NCI-H446 treated with DMSO at 0.1 percent for 48 hours (cell line): Measurements from ENCODE around the gene MMP17.

Source experiments
- DNase-seq: peaks from one replicate; lab custom pipeline; 2025; lab: John Stamatoyannopoulos, UW

MMP17 gene

DNA sequence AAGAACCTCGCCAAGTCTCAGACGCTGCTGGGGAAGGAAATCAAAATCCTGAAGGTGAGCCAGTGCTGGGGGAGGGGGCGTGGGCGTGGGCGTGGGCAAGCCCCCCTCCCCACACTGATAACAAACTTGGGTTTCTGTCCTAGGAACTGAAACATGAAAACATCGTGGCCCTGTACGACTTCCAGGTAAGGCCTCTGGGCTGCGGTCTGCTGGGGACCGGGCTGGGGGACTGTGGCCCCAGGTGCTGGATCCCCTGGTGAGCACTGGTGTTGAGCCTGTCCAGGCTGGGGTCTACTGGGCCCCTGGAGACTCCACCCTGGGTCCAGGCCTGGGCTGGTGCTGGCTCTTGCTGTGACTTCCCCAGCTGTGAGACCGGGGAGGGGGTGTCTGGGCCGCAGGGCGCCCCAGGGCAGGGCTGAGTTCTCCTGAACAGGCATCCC, 67.5 kb downstream of the MMP17 start:
- no peak for DNase-seq

DNA sequence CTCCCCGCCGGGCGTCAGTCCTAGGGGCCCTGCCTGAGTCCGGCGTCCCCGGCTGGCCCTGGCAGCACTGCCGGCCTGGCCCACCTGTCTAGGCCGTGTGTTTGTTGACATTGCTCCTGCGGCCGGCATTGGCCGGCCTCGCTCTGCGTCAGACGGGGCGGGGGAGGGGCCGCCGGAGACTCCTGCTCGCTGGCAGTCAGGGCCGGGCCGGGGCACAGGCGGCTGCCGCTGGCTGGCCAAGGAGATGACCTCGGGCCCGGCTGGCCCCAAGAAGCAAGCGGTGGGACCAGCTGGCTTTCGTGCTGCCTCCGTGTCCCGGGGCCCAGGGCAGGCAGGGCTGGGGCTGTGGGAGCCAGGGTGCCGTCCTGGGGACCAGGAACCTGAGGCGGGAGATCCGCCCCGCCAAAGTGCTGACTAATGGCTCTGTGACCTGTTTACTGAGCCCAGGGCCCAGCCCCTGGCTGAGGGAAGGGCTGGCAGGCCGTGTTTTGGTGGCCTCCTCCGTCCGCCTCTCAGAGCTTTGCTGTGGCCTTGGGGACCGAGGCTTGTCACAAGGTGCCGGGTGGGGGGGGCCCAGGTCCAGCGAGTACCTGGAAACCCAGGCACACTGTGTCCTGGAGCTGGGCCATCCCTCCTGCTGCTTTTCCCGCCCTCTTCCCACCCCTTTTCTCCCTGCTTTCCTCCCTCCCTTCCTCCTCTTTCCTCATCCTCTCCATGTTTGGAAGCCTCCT, 68.1 kb downstream of the MMP17 start:
- no peak for DNase-seq

DNA sequence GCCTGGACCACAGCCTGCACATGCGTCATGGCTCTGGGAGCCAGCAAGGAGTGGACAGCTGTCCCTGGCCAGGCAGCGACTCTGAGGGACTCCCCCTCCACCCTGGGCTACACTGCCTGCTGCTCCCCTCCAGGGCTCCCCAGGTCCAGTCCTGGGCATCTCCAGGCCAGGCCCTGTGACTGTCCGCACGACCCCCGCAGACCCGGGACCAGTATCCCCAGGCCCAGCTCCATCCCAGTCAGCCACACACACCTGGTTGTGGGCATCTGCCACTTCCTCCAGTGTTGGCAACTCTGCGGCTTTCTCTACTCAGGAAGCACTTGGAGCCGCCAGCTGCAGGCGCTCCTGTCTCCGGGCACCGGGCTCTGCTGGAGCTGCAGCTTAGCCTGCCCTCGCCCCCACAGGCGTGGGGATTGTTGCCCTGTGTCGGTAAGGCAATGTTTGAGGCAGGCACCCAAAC, 68.6 kb downstream of the MMP17 start:
- DNase-seq, result no peak

DNA sequence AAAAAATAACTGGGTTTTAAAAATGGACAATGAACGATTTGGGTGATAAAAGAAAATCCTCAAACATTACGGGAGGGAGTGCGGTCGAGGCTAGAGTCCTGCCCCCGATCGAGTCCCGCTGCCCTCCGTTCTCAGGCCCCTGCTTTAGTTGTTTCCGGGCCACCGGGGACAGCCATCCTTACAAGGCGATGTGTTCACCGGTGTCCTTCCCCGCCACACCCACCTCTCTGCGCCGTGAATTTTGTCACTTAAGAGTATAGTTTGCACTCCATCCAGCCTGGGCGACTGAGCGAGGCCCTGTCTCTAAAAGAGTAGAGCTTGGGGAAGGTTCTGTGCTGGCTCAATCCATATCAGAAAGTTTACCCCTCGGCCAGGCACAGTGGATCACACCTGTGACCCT, 69.1 kb downstream of the MMP17 start:
- DNase-seq, result no peak

DNA sequence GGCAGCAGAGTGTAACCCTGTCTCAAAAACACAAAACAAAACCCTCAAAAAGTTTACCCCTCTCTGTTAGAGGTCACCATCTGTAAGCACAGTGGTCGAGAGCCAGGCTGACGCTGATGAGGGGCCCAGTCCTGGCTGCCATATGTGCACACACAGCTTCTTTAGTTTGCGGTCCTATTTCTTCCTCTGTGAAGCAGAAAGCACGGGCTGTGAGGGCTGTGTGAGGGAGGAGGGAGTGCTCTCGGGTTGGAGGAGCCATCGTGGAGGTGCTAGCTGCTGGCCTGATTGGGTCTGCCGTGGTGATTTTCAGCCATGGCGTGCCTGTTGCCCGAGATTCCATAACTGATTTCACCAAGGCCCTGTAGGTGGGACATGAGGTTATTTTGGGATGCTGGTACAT, 69.7 kb downstream of the MMP17 start:
- DNase-seq, result no peak

DNA sequence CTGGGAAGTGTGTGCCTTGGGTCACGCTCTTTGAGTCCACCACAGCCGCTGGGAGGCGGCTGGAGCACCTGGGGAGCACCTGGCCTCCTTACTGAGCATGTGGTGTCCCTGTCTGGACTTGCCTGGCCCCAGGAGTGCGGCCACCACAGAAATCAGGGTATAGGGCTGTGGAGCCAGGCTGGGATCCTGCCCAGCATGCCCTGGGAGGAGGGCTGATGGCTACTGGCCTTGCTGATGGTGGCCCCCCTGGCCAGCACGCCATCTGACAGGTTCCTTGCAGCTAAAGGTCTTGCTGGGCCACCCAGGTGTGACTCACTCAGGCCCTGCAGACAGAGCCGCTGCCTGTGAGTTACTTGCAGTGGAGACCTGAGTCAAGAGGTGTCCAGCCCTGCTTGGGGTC, 72.2 kb downstream of the MMP17 start:
- no peak for DNase-seq
